Naive B cell (primary cell): ENCODE results near the gene C1QL1. TPM values are rescaled to one million over a fixed set of nuclear protein-coding genes. Genes with fewer than 3 reads are reported as not detected.
A peak's percentile ranks its signal among the peaks of the same experiment; 100 is the strongest.

ENCODE experiments used
- ATAC-seq, 2 donors: fragments of 150-1000 bp; cut with Tn5 transposase; 2 replicates each; pipeline ENCODE4 v1.10.0; 2021; ENCODE audit warnings: low read depth in 2 of 2, mild to moderate bottlenecking in 2 of 2, moderate library complexity in 2 of 2
- DNase-seq: peaks from one replicate; pipeline ENCODE4 v3.0.0; 2022
- H3K27ac Mint-ChIP-seq, 6 donors: one replicate each; pipeline ENCODE4 v1.8.0; 2020 to 2022; ENCODE audit warnings: mild to moderate bottlenecking in 6 of 6, mixed read lengths in 6 of 6, moderate library complexity in 5 of 6, inconsistent platforms in 2 of 6
- H3K27me3 Mint-ChIP-seq, 3 donors: one replicate each; pipeline ENCODE4 v1.8.0; 2021 to 2022; ENCODE audit warnings: mixed read lengths in 3 of 3, mild to moderate bottlenecking in 1 of 3
- H3K36me3 Mint-ChIP-seq, 2 donors: one replicate each; pipeline ENCODE4 v1.8.0; 2020 to 2022; ENCODE audit warnings: mixed read lengths in 2 of 2, inconsistent platforms in 1 of 2, mild to moderate bottlenecking in 1 of 2
- H3K4me1 Mint-ChIP-seq, 3 donors: one replicate each; pipeline ENCODE4 v1.8.0; 2020 to 2022; ENCODE audit warnings: mixed read lengths in 3 of 3, inconsistent platforms in 1 of 3, mild to moderate bottlenecking in 1 of 3, moderate library complexity in 1 of 3
- H3K4me3 Mint-ChIP-seq, 8 donors: one replicate each; pipeline ENCODE4 v1.8.0; 2020 to 2022; ENCODE audit warnings: mild to moderate bottlenecking in 8 of 8, mixed read lengths in 8 of 8, moderate library complexity in 8 of 8, inconsistent platforms in 2 of 8
- H3K9me3 Mint-ChIP-seq, 7 donors: one replicate each; pipeline ENCODE4 v1.8.0; 2020 to 2022; ENCODE audit warnings: mixed read lengths in 7 of 7, mild to moderate bottlenecking in 5 of 7, inconsistent platforms in 2 of 7, moderate library complexity in 1 of 7
- polyA plus RNA-seq, 6 donors: library from polyadenylated mRNA; unstranded; fragments of 300-500 nt; fragmentation: Illumina TruSeq; gene quantifications; one replicate each; pipeline ENCODE4 v1.2.3, GENCODE V29; 2021; ENCODE audit warnings: low read depth in 6 of 6

The C1QL1 gene
- not detected for polyA plus RNA-seq

- DNase-seq (peak; percentile 77), ATAC-seq (peak; percentile 89 to 90)
- Mint-ChIP-seq H3K9me3 (peaks cover 0 to 5% (median 0%) of the 10 kb centered on the region in 7 donors), H3K27me3 (peaks cover 33 to 74% (median 52%) of the 10 kb centered on the region in 3 donors), H3K36me3 (peaks cover 0 to 13% of the 10 kb centered on the region in 2 donors), H3K4me1 (peaks cover 29 to 40% (median 36%) of the 10 kb centered on the region in 3 donors), H3K4me3 (peak within 1 kb of the TSS; percentile 48 to 91 (median 80)), H3K27ac (peak within 1 kb of the TSS in 2 of 6 donors; percentile 6 to 10)
Measured at GRCh38 chr17:44968225-44969143, at the start of gene C1QL1. Gene C1QL1 (minus strand): TSS chr17:44968303. CDS start chr17:44968048, 255 bp downstream.

- peaks cover 19 to 23% (median 23%) of the 10 kb centered on the region in 3 donors for H3K4me1 Mint-ChIP-seq
- peaks cover 41 to 65% (median 53%) of the 10 kb centered on the region in 3 donors for H3K27me3 Mint-ChIP-seq
- ATAC-seq = no peak
- H3K27ac Mint-ChIP-seq = no peak overlapping the region
- DNase-seq = no peak
- peaks cover 0 to 6% of the 10 kb centered on the region in 2 donors for H3K36me3 Mint-ChIP-seq
- no peaks in the 10 kb centered on the region for H3K9me3 Mint-ChIP-seq
- H3K4me3 Mint-ChIP-seq = no peak overlapping the region
Measured at GRCh38 chr17:45016823-45017222, 48.7 kb upstream of the C1QL1 start.

- Mint-ChIP-seq H3K27ac (peak overlapping the region in 1 of 6 donors; percentile 11), H3K4me1 (peaks cover 16 to 20% (median 18%) of the 10 kb centered on the region in 3 donors), H3K9me3 (no peaks in the 10 kb centered on the region), H3K4me3 (peak overlapping the region in 1 of 8 donors; percentile 48), H3K36me3 (peaks cover 0 to 6% of the 10 kb centered on the region in 2 donors), H3K27me3 (peaks cover 41 to 63% (median 49%) of the 10 kb centered on the region in 3 donors)
- ATAC-seq (no peak), DNase-seq (no peak)
Measured at GRCh38 chr17:45016237-45016636, 48.1 kb upstream of the C1QL1 start.

- DNase-seq (no peak), ATAC-seq (no peak)
- no peak overlapping the region for H3K27ac Mint-ChIP-seq
- no peak overlapping the region for H3K4me3 Mint-ChIP-seq
- peaks cover 0 to 1% (median 0%) of the 10 kb centered on the region in 3 donors for H3K4me1 Mint-ChIP-seq
- H3K9me3 Mint-ChIP-seq = no peaks in the 10 kb centered on the region
- no peaks in the 10 kb centered on the region for H3K36me3 Mint-ChIP-seq
- peaks cover 27 to 60% (median 34%) of the 10 kb centered on the region in 3 donors for H3K27me3 Mint-ChIP-seq
Measured at GRCh38 chr17:45013021-45013997, 45.2 kb upstream of the C1QL1 start.

- H3K27me3 Mint-ChIP-seq = peaks cover 23 to 65% (median 40%) of the 10 kb centered on the region in 3 donors
- peaks cover 0 to 4% (median 0%) of the 10 kb centered on the region in 3 donors for H3K4me1 Mint-ChIP-seq
- H3K9me3 Mint-ChIP-seq = no peaks in the 10 kb centered on the region
- peak overlapping the region in 1 of 6 donors; percentile 84 for H3K27ac Mint-ChIP-seq
- ATAC-seq (no peak), DNase-seq (no peak)
- peaks cover 0 to 8% of the 10 kb centered on the region in 2 donors for H3K36me3 Mint-ChIP-seq
- H3K4me3 Mint-ChIP-seq = no peak overlapping the region
Measured at GRCh38 chr17:45011767-45012166, 43.7 kb upstream of the C1QL1 start.

- H3K36me3 Mint-ChIP-seq = peaks cover 0 to 8% of the 10 kb centered on the region in 2 donors
- ATAC-seq = no peak
- no peak overlapping the region for H3K4me3 Mint-ChIP-seq
- H3K27ac Mint-ChIP-seq = no peak overlapping the region
- peaks cover 12 to 52% (median 30%) of the 10 kb centered on the region in 3 donors for H3K27me3 Mint-ChIP-seq
- no peaks in the 10 kb centered on the region for H3K9me3 Mint-ChIP-seq
- H3K4me1 Mint-ChIP-seq = peaks cover 0 to 4% (median 0%) of the 10 kb centered on the region in 3 donors
- no peak for DNase-seq
Measured at GRCh38 chr17:45009676-45010467, 41.8 kb upstream of the C1QL1 start.

- Mint-ChIP-seq H3K27ac (no peak overlapping the region), H3K36me3 (peaks cover 0 to 8% of the 10 kb centered on the region in 2 donors), H3K9me3 (no peaks in the 10 kb centered on the region), H3K4me1 (peaks cover 0 to 4% (median 0%) of the 10 kb centered on the region in 3 donors), H3K4me3 (peak overlapping the region in 1 of 8 donors; percentile 2), H3K27me3 (peaks cover 22 to 65% (median 36%) of the 10 kb centered on the region in 3 donors)
- no peak for DNase-seq
- no peak for ATAC-seq
Measured at GRCh38 chr17:45008216-45008615, 40.1 kb upstream of the C1QL1 start.

- Mint-ChIP-seq H3K36me3 (peaks cover 0 to 8% of the 10 kb centered on the region in 2 donors), H3K27ac (no peak overlapping the region), H3K9me3 (no peaks in the 10 kb centered on the region), H3K4me3 (no peak overlapping the region), H3K4me1 (peaks cover 0 to 4% (median 0%) of the 10 kb centered on the region in 3 donors), H3K27me3 (peaks cover 24 to 64% (median 38%) of the 10 kb centered on the region in 3 donors)
- DNase-seq (no peak), ATAC-seq (no peak)
Measured at GRCh38 chr17:45006927-45007461, 38.9 kb upstream of the C1QL1 start.

GRCh38 chr17:45005700-45006099 is 37.6 kb upstream of the C1QL1 start:
- Mint-ChIP-seq H3K36me3 (peaks cover 0 to 8% of the 10 kb centered on the region in 2 donors), H3K27ac (no peak overlapping the region), H3K9me3 (peaks cover 0 to 2% (median 0%) of the 10 kb centered on the region in 7 donors), H3K4me1 (peaks cover 0 to 4% (median 0%) of the 10 kb centered on the region in 3 donors), H3K4me3 (no peak overlapping the region), H3K27me3 (peaks cover 28 to 60% (median 38%) of the 10 kb centered on the region in 3 donors)
- ATAC-seq (no peak), DNase-seq (no peak)

GRCh38 chr17:45004388-45004787 is 36.3 kb upstream of the C1QL1 start:
- H3K4me3 Mint-ChIP-seq = no peak overlapping the region
- H3K9me3 Mint-ChIP-seq = peaks cover 3 to 9% (median 6%) of the 10 kb centered on the region in 7 donors
- H3K27ac Mint-ChIP-seq = no peak overlapping the region
- peaks cover 23 to 52% (median 25%) of the 10 kb centered on the region in 3 donors for H3K27me3 Mint-ChIP-seq
- no peak for DNase-seq
- peaks cover 5 to 14% of the 10 kb centered on the region in 2 donors for H3K36me3 Mint-ChIP-seq
- ATAC-seq = no peak
- H3K4me1 Mint-ChIP-seq = peaks cover 0 to 4% (median 0%) of the 10 kb centered on the region in 3 donors

GRCh38 chr17:45003877-45004276 is 35.8 kb upstream of the C1QL1 start:
- Mint-ChIP-seq H3K9me3 (peaks cover 5 to 12% (median 11%) of the 10 kb centered on the region in 7 donors), H3K36me3 (peaks cover 8 to 19% of the 10 kb centered on the region in 2 donors), H3K27me3 (peaks cover 22 to 49% (median 24%) of the 10 kb centered on the region in 3 donors), H3K4me3 (no peak overlapping the region), H3K4me1 (peaks cover 0 to 4% (median 0%) of the 10 kb centered on the region in 3 donors), H3K27ac (no peak overlapping the region)
- ATAC-seq = no peak
- DNase-seq = no peak

- ATAC-seq (no peak), DNase-seq (no peak)
- Mint-ChIP-seq H3K4me1 (no peaks in the 10 kb centered on the region), H3K4me3 (no peak overlapping the region), H3K27me3 (peaks cover 18 to 47% (median 25%) of the 10 kb centered on the region in 3 donors), H3K27ac (no peak overlapping the region), H3K9me3 (peaks cover 7 to 18% (median 12%) of the 10 kb centered on the region in 7 donors), H3K36me3 (peaks cover 8 to 16% of the 10 kb centered on the region in 2 donors)
Measured at GRCh38 chr17:45001310-45001709, 33.2 kb upstream of the C1QL1 start.
